Stimulated activated CD8-positive, alpha-beta memory T cell treated with anti-CD3 and anti-CD28 coated beads, Interleukin-12 subunit alpha, Interleukin-12 subunit beta, amount 100 ng/mL, for 4 hours (primary cell): ENCODE results near the gene PDE9A.

Source experiments
- DNase-seq: peaks from one replicate; pipeline ENCODE4 v3.0.0-alpha.2; 2020; ENCODE audit warnings: low read depth

Gene PDE9A

GRCh38 chr21:42672699-42673458, 19.5 kb downstream of the PDE9A start:
- DNase-seq, result no peak

DNA sequence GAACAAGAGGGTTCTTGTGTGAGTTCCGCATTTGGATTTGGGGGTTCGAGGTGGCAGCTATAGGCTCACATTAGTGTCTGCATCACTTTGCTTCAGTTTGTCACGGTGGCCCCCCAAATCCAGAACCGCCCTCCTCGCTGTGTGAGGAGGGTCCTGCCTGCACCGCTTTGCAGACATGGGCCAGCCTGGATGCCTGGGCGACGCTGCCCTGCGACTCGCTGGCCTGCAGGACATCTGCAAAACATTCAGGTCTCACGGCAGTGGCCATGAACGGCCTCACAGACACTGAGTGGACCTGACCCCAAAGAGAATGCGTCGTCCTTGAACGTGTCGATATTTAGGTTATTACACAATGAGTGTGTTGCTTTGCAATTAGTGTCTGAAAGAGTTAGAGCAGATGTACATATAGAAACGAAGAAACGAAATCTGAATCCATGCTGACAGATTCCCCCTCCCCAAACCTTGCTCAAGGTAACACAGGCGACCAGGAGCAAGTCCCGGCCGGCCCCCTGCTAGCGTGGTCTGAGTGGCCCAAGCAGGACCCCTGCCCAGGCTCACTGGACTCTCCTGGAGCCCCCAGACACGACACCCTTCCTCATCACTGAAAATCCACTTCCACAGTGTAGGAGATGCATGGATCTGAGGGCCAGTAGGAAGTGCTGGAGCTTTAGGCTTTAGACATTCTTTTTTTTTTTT, 20.4 kb downstream of the PDE9A start:
- DNase-seq, result no peak

- no peak for DNase-seq
Observed at GRCh38 chr21:42674351-42674940, 21.0 kb downstream of the PDE9A start.

GRCh38 chr21:42675403-42675802, 22.0 kb downstream of the PDE9A start:
- no peak for DNase-seq

DNA sequence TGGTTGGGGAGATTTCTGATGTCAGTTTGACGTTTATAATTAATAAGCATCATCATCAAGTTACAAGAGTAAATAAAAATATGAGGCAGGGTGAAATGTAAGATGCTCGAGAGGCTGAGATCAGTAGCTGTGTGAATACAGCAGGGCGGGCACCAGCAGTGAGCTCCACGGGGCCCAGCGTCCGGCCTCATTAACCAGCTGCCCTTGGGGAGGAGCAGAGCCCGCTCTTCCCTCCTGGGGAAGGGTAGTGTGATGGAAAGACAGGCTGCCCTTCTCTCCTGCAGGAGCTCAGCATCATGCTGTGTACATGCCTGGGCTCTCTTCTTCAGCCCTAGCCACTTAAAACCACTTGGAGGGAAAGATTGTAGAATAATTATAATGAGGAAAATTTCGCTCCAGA, 23.4 kb downstream of the PDE9A start:
- DNase-seq, result no peak

GRCh38 chr21:42677339-42678321, 24.2 kb downstream of the PDE9A start:
- DNase-seq, result no peak

GRCh38 chr21:42678618-42679295, 25.3 kb downstream of the PDE9A start:
- no peak for DNase-seq

DNA sequence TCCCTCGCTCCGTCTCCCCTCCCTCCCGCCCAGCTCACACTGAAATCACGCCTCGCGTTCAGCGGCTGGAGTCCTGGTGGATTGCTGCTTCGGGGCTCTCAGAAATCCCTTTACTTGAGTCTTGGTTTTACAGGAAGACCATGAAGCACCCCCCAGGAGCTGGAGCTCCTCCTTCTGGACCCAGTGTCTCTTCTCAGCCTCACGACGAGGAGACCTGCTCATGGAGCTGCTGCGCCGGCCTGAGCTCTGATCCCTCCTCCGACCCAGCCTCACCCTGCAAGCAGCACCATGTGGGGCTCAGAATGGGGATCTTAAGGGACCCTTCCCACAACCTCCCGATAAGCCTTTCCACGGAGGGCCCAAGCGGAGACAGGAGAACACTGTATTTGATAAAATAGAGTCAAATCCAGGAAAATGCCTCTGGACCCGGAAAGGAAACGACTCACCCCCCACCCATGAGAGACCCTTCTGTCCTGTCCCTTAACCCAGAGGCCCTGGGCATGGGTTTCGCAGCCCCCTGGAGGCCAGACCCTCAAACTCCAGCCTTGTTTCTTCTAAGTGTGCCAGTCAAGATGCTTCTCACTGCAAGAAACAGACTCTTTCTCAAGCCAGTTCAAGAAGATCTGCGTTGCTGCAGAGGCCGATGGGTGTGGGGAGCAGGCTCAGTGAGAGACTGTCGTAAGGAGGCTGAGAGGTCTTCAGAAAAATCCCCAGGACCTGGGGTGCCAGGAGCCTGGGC, 26.1 kb downstream of the PDE9A start:
- DNase-seq, result no peak

DNA sequence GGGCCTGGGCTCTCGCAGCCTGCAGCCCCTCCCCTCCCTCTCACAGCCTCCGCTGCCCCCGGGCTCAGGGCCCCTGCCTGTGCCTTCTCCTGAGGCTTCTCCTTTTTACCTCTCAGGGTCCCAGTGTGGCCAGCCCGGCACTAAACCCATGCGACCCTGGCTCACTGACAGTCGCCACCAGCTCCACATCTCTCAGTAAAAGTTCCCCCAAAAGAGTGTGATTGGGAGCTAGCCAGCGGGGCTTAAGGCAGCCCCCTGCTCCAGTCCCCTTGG, 26.6 kb downstream of the PDE9A start:
- DNase-seq, result no peak

DNA sequence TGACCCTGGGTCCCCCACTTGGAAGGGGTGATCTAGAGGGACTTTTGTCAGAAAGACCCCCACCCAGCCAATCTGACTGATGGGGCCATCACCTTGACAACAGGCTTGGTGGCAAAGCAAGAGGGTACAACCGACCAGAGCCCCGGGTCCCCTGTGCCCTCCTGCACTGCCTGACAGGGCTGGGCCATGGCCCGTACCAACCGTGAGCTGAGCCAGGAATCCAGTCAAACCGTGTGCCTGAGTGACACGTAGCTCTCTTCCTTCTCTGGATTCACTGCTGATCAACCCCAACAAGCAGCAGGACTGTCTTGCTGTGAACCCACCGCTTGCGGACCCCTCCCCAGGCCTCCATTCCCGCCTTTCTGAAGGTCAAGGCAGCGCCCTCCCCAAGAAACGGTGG, 27.0 kb downstream of the PDE9A start:
- no peak for DNase-seq

- no peak for DNase-seq
Observed at GRCh38 chr21:42681296-42682206, 28.1 kb downstream of the PDE9A start.

- DNase-seq, result no peak
Observed at GRCh38 chr21:42682661-42683210, 29.3 kb downstream of the PDE9A start.

- no peak for DNase-seq
Observed at GRCh38 chr21:42683371-42684108, 30.1 kb downstream of the PDE9A start.

- no peak for DNase-seq
Observed at GRCh38 chr21:42684109-42684916, 30.9 kb downstream of the PDE9A start.

DNA sequence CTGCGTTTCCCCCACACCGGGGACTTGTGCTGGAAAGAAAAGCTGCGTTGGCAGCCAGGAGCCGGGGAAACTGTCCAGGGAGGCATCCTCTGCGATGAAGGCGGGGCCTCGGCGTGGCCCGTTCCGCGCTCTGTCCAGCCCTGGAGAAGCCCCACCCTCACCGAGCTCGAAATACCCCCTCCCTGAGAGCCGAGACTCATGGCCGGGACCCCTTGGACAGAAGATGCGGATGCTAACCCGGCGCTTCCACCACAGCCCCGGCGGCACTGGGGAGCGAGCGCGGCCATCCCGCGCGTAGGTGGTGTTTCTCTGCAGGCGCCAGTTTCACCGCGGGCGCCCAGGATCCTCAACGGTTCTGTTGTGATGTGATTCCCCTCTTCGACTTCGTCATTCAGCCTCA, 31.6 kb downstream of the PDE9A start:
- DNase-seq, result no peak

- no peak for DNase-seq
Observed at GRCh38 chr21:42685954-42686500, 32.6 kb downstream of the PDE9A start.

GRCh38 chr21:42687796-42688195, 34.4 kb downstream of the PDE9A start:
- no peak for DNase-seq
